GM21381 (cell line): ENCODE data around the gene CASKIN1.
"Not testable (repeated sequence)": the region's sequence is repeated elsewhere in the genome, so short reads cannot be mapped to it uniquely, and the experiment has no call there.

Experiments
- ATAC-seq: cut with Tn5 transposase; IDR thresholded peaks from one replicate; pipeline ENCODE4 v1.9.1; 2021; ENCODE audit warnings: mild to moderate bottlenecking, moderate library complexity; ENCODE audit not compliant: unreplicated experiment

CASKIN1 gene

GRCh38 chr16:2196162-2196980 lies at the start of gene CASKIN1:
TSS of gene CASKIN1 (minus strand) at chr16:2196605. CDS start at chr16:2196432, 173 bp downstream.
- no peak for ATAC-seq

GRCh38 chr16:2244926-2245795 lies 48.8 kb upstream of the CASKIN1 start:
- no peak for ATAC-seq

- no peak for ATAC-seq
Observed at GRCh38 chr16:2244301-2244700, 47.9 kb upstream of the CASKIN1 start.

DNA sequence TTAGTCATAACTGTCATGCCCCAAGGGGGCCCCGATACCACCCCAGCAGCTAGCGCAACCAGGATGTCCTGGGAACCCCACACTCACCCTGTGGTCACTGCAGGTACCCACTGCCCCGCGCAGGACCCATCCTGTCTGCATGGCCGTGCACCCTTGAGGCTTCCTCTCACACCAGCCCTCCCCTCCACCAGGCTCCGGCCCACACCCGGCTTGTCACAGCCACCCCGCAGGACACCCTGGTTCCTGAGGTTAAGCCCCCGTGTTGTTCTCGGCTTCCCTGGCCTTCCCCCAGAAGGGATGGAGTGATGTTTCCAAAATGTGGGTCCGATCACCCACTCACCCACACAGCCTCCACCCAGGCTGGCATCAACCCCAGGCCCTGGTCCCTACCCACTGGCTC lies 47.4 kb upstream of the CASKIN1 start:
- no peak for ATAC-seq

- no peak for ATAC-seq
Observed at GRCh38 chr16:2243031-2243528, 46.7 kb upstream of the CASKIN1 start.

DNA sequence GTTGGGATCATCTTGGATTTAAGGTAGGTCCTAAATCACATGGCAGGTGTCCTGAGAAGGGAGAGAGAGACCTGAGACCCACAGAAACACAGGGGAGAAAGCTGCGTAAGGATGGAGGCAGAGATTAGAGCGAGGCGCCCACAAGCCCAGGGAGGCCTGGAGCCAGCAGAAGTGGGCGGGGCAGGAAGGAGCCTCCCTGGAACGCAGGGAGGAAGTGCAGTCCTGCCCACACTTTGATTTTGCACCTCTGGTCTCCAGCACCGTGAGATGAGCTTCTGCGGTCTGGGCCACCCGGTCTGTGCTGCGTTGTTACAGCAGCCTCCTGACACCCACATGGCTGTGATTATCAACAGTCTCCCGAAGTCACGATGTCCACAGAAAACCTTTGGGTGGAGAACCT lies 46.2 kb upstream of the CASKIN1 start:
- no peak for ATAC-seq

- ATAC-seq: not testable (repeated sequence)
Observed at GRCh38 chr16:2240331-2240730, 43.9 kb upstream of the CASKIN1 start.

DNA sequence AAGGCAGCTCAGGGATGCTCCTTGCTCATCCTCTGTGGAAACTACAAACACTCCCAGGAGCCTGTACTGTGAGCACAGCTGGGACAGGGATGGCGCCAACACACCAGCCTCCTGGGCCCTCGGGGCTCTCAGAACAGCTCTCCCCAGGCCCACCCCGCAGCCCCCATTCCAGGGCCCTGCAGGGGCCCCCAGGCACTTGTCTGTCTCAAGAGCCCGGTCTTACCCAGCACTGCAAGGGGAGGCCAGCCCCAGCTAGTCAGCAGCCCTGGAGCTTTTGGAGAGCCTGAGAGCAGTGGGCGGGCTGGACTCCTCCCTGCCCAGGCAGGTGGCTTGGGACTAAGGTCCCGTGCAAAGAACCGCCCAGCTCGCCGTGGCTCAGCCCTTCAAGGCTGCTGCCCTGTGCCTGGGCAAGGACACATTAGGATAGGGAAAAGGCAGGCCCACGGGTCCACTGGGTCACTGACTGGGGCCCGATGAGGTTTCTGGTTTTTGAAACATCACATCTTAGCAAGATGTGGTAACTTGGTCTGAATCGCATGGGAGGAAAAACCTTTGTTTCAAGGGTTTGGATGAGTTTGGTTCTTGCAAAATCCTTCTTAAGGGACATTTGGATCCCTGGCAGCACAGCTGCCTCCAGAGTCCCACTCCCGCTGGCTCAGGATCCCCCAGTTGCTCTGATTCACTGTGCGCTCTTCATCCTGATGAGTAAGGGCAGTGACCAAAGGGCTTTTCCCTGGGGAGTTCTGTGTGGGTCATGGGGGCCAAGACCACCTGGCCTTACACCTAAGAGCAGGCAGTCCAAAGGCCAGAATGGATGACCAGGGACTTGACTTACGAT lies 42.7 kb upstream of the CASKIN1 start:
- no peak for ATAC-seq

DNA sequence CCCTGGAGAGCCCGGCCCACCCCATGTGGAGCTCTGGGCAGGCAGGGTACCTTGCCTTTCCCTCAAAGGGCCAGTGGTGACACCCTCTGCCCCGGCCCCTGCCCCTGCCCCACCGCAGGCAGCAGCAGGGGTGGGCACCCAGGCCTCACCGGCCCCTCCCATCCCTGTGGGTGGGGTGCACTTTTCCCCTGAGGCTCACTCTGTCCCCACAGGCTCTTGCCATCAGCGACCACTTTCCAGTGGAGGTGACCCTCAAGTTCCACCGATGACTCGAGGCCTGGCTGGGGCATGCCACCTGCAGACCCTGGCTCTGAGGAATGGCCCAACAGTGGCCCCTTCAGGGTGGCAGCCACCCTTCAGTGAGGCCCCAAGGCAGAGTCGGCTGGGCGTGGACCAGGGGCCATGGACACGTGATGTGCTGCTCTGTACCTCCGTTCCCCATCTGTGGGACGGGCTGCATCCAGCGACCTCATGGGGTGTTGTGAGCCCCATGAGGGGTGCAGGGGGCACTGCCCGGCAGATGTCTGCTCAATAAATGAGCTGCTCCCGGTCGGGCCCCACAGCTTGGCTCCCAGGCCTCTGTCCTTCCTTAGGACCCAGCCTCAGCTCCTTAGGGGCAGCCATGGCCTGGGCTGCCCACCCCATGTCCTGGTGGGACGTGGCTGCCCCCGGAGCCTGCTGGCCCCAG lies 41.9 kb upstream of the CASKIN1 start:
- ATAC-seq: no peak

DNA sequence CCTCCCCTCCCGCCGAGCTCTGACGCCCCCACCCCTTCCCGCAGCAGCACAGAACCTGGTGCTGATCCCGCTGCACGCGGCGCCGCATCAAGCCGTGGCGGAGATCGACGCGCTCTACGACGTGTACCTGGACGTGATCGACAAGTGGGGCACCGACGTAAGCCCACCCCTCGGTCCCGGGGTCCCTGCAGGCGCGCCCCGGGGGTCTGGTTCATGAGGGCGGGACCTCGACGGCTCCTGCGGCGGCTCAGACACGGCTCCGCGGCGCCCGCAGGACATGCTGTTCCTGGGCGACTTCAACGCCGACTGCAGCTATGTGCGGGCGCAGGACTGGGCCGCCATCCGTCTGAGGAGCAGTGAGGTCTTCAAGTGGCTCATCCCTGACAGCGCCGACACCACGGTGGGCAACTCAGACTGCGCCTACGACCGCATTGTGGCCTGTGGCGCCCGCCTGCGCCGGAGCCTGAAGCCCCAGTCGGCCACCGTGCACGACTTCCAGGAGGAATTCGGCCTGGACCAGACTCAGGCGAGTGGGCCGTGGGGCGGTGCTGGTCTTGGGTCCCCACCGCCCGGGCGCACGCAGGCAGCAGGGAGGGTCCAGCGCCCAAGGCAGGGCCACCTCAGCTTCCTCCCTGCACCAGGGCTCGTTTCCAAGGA lies 41.2 kb upstream of the CASKIN1 start:
- ATAC-seq: no peak

GRCh38 chr16:2237102-2237482 lies 40.7 kb upstream of the CASKIN1 start:
- no peak for ATAC-seq

- ATAC-seq: no peak
Observed at GRCh38 chr16:2236337-2237101, 40.1 kb upstream of the CASKIN1 start, which contains the start of gene DNASE1L2. TSS of gene DNASE1L2 (plus strand) at chr16:2236444. CDS start at chr16:2236817, 373 bp downstream.

GRCh38 chr16:2235695-2236336 lies 39.4 kb upstream of the CASKIN1 start:
- no peak for ATAC-seq

DNA sequence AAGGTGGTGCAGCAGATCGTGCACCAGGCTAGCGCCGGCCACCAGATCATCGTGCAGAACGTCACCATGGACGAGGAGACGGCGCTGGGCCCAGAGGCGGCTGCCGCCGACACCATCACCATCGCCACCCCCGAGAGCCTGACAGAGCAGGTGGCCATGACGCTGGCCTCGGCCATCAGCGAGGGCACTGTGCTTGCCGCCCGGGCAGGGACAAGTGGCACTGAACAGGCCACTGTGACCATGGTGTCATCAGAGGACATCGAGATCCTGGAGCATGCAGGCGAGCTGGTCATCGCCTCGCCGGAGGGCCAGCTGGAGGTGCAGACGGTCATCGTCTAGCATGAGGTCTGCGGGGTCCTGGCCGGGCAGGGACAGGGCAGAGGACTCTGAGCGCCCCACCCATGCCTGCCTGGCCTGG lies 38.8 kb upstream of the CASKIN1 start:
- ATAC-seq: no peak

DNA sequence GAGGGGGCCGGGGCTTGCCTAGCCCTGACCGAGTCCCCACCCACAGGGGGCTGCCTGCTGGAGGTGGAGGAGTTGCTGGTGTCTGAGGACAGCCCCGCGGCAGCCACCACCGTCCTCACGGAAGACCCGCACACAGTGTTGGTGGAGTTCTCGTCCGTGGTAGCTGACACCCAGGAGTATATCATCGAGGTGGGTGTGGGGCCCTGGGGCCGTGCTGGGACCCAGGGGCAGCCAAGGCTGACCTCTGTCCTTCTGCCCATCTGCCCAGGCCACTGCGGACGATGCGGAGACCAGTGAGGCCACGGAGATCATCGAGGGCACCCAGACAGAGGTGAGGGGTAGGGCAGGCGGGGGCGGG lies 38.4 kb upstream of the CASKIN1 start:
- ATAC-seq: no peak

DNA sequence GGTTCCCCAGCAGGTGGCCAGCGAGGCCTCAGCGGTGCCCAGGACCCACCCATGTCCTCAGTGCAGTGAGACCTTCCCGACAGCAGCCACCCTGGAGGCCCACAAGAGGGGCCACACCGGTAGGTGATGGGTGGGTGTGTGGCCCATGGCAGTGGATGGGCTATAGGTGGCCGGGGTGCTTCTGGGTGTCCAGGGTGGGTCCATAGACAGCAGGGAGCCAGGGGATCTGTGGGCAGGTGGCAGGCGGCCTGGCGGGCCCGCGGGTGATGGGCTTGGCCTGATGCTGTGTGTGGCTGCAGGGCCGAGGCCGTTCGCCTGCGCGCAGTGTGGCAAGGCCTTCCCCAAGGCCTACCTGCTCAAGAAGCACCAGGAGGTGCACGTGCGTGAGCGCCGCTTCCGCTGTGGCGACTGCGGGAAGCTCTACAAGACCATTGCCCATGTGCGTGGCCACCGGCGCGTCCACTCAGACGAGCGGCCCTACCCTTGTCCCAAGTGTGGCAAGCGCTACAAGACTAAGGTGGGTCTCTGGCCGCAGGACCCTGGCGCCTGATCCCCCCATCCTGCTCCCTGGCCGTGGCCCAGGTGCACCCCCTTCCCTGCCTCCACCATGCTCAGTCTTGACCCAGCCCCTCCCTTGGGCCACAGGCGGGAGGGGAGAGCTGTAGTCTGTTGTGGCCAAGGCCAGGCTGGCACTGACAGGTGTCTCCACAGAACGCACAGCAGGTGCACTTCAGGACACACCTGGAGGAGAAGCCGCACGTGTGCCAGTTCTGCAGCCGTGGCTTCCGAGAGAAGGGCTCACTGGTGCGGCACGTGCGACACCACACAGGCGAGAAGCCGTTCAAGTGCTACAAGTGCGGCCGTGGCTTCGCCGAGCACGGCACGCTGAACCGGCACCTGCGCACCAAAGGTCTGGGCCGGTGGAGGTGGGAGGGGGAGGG lies 37.7 kb upstream of the CASKIN1 start:
- no peak for ATAC-seq

- no peak for ATAC-seq
Observed at GRCh38 chr16:2233046-2233775, 36.8 kb upstream of the CASKIN1 start.
